Epithelial cell of alveolus of lung (primary cell): ENCODE data around the gene PARD3. TPM values are rescaled to one million over a fixed set of nuclear protein-coding genes. Genes with fewer than 3 reads are reported as not detected.

Experiments used
- total RNA-seq: library from RNA; depleted of rRNA; stranded (reverse); fragments of >200 nt; gene quantifications from 2 replicates; pipeline ENCODE4 v1.2.1, GENCODE V29; 2015

Gene PARD3
- total RNA-seq, result 25.7 and 34.7 TPM in 2 replicates

DNA sequence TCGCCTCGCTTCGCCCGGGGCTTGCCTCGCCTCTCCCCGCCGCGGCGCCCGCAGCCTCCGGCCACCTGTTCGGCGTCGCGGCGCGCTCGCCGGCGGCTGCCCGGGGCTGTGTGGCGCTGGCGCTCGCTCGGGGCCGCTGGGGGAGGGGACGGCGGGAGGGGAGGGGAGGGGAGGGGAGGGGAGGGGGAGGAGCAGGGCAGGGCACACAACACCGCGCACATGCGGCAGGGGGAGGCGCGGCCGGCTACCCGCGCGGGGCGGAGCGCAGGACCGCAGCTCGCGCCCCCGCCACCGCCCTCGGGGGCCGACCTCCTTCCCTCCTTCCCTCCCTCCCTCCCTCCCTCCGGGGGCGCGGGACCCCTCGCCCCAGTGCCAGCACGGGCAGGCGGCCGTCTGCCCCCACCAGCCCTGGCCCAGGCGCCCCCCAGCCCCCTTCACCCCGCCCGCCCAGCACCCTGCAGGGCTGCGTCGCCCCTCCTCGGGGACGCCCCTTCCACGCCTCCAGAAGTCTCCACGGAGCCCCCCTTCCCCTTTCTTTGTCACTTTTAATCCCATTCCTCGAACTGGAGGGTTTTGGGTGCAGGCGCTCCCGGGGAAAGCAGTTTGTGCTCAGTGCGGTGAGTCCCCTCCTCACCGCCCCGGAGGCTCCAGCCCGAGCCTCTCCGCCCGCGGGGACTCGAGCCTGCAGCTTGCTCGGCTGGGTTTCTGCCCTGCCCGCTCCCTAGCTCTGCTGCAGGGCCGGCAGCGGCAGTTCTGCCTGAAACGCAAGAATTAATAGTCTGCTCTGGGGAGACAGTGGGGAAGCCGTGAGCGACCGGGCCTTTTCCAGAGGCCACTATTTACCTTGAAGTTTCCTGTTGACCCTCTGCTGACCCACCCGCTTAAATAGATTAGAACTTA lies at the start of gene PARD3:
TSS of gene PARD3 (minus strand) at position 112 of the 900 bp plus-strand sequence. CDS start 301 bp downstream, outside the sequence.

